Activated T-cell treated with anti-CD3 and anti-CD28 coated beads for 24 hours (primary cell): ENCODE measurements around the gene SPON2.

Experiments
- DNase-seq: peaks from one replicate; pipeline ENCODE4 v3.0.0-alpha.2; 2020; ENCODE audit warnings: low read depth

SPON2 gene

GRCh38 chr4:1208970-1209704 is 36.8 kb upstream of the SPON2 start:
- no peak for DNase-seq

- DNase-seq: no peak
These were observed 36.0 kb upstream of the SPON2 start for GRCh38 chr4:1208266-1208961.

GRCh38 chr4:1207603-1208265 is 35.4 kb upstream of the SPON2 start:
- no peak for DNase-seq

- DNase-seq: no peak
These were observed 34.7 kb upstream of the SPON2 start for GRCh38 chr4:1207157-1207470.

- DNase-seq: no peak
These were observed 34.1 kb upstream of the SPON2 start for GRCh38 chr4:1206299-1207156.

- DNase-seq: no peak
These were observed 33.4 kb upstream of the SPON2 start for GRCh38 chr4:1205586-1206298.

- no peak for DNase-seq
These were observed 32.6 kb upstream of the SPON2 start for GRCh38 chr4:1204828-1205585.

- no peak for DNase-seq
These were observed 32.0 kb upstream of the SPON2 start for GRCh38 chr4:1204286-1204827.

GRCh38 chr4:1203026-1203616 is 30.7 kb upstream of the SPON2 start:
- DNase-seq: no peak

- no peak for DNase-seq
These were observed 30.2 kb upstream of the SPON2 start for GRCh38 chr4:1202526-1203011.

- peak; percentile 62 for DNase-seq
These were observed 29.6 kb upstream of the SPON2 start for GRCh38 chr4:1201851-1202525.

GRCh38 chr4:1200425-1201035 is 28.1 kb upstream of the SPON2 start:
- no peak for DNase-seq

GRCh38 chr4:1199556-1200331 is 27.4 kb upstream of the SPON2 start:
- DNase-seq: no peak

- DNase-seq: no peak
These were observed 25.9 kb upstream of the SPON2 start for GRCh38 chr4:1198098-1198844.

- no peak for DNase-seq
These were observed 24.2 kb upstream of the SPON2 start for GRCh38 chr4:1196421-1197183.

GRCh38 chr4:1195891-1196401 is 23.6 kb upstream of the SPON2 start:
- DNase-seq: no peak
